Upper lobe of left lung (tissue), 6 donors: ENCODE measurements around the gene ALDH3A1. TPM values are rescaled to one million over a fixed set of nuclear protein-coding genes. Genes with fewer than 3 reads are reported as not detected.

Source experiments
- ATAC-seq, 2 donors: fragments of 200-7000 bp; cut with Tn5 transposase; one replicate each; pipeline ENCODE4 v1.9.1; 2022; ENCODE audit warnings: mild to moderate bottlenecking in 2 of 2, moderate library complexity in 2 of 2; ENCODE audit not compliant: low FRiP score in 2 of 2
- DNase-seq, 2 donors: peaks; one replicate each; pipeline ENCODE4 v3.0.0-alpha.2; 2019 to 2020
- H3K27ac ChIP-seq, 4 donors: fragments of 200-600 bp; sonication (generic); one replicate each; pipeline ENCODE4 v1.5.1; 2016 to 2019
- H3K27me3 ChIP-seq, 4 donors: fragments of 200-600 bp; sonication (generic); one replicate each; pipeline ENCODE4 v1.5.1; 2017 to 2019
- H3K36me3 ChIP-seq, 4 donors: fragments of 200-600 bp; sonication (generic); one replicate each; pipeline ENCODE4 v1.5.1; 2016 to 2019
- H3K4me1 ChIP-seq, 4 donors: fragments of 200-600 bp; sonication (generic); one replicate each; pipeline ENCODE4 v1.5.1; 2018 to 2019
- H3K4me3 ChIP-seq, 4 donors: fragments of 200-600 bp; sonication (generic); one replicate each; pipeline ENCODE4 v1.5.1; 2017 to 2019; ENCODE audit warnings: mild to moderate bottlenecking in 2 of 4, moderate library complexity in 1 of 4
- H3K9me3 ChIP-seq, 4 donors: fragments of 200-600 bp; sonication (generic); one replicate each; pipeline ENCODE4 v1.5.1; 2018 to 2019
- EP300 ChIP-seq, 4 donors: sonication (generic); formaldehyde crosslinking; IDR thresholded peaks; one replicate each; pipeline ENCODE4 v1.5.1; 2017; ENCODE audit warnings: antibody characterized with exemption in 4 of 4, control low read depth in 2 of 4
- POLR2A ChIP-seq, 4 donors: fragments of 450-650 bp; IDR thresholded peaks; one replicate each; pipeline ENCODE4 v1.5.1; 2016 to 2017; ENCODE audit warnings: antibody characterized with exemption in 4 of 4, mild to moderate bottlenecking in 2 of 4
- POLR2AphosphoS5 ChIP-seq, 2 donors: sonication (generic); formaldehyde crosslinking; IDR thresholded peaks; one replicate each; pipeline ENCODE4 v1.5.1; 2017; ENCODE audit warnings: antibody characterized with exemption in 2 of 2
- WGBS, 2 donors: methylation state at CpG; one replicate each; pipeline ENCODE4 v1.1.5; 2017 to 2018; 5-methylcytosine and 5-hydroxymethylcytosine counted together
- total RNA-seq, 6 donors: library from RNA; depleted of rRNA in 4 of 6; stranded (reverse); fragments of >200 nt in 4 of 6; gene quantifications; one replicate each; pipeline versions ENCODE4 v1.1.0 to v1.2.1, GENCODE V29; 2016 to 2021
- TF ChIP-seq, protein P1 (sequence below), 6 experiments: fragments of 450-650 bp in 4 of 6; fragments of 200-600 bp in 2 of 6; sonication (generic) in 2 of 6; IDR thresholded peaks; one replicate each; pipeline ENCODE4 v1.5.1; 2016 to 2019; ENCODE audit warnings: antibody characterized with exemption in 6 of 6
- donor health status: DM: no; HTN: no; CAD: no; lungs with moderate emphysema.
- donor health status: DM: no; HTN: yes; CAD: no; lungs with severe emphysema.

Gene ALDH3A1
- total RNA-seq, 6 donors from 2014 or later, result 2.4 to 72.8 (median 9.1) TPM

DNA sequence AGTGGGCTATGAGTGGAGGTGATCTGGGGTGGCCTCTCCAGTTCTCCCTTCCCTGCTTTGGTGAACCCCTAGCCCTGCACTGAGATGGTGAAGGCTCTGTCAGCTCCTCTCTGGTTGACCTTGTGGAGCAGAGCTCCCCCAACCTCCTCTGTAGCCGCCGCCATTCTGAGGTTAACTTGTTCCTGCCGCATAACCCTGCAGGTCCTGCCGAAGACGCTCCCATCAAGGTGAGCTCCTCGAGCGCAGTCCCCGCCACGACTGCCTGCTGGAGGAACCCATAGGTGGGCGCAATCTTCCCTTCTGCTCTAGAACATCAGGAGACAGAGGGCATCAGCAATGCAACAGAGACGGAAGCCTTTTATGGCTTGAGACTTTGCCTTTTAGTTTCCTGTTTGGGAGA is 16.5 kb downstream of the ALDH3A1 start:
- Histone ChIP-seq H3K36me3 (no peaks in the 10 kb centered on the region), H3K4me1 (peaks cover 21 to 32% (median 23%) of the 10 kb centered on the region in 4 donors), H3K27me3 (no peaks in the 10 kb centered on the region), H3K9me3 (no peaks in the 10 kb centered on the region), H3K27ac (peak overlapping the region in 1 of 4 donors; percentile 42), H3K4me3 (no peak overlapping the region)
- DNase-seq, result peak in 1 of 2 donors; percentile 42
- TF ChIP-seq POLR2AphosphoS5 (IDR thresholded peaks at IDR 0.05), result no peak
- TF ChIP-seq POLR2A (IDR thresholded peaks at IDR 0.05), result no peak
- no peak for TF ChIP-seq EP300 (IDR thresholded peaks at IDR 0.05)
- TF ChIP-seq, protein P1, sequence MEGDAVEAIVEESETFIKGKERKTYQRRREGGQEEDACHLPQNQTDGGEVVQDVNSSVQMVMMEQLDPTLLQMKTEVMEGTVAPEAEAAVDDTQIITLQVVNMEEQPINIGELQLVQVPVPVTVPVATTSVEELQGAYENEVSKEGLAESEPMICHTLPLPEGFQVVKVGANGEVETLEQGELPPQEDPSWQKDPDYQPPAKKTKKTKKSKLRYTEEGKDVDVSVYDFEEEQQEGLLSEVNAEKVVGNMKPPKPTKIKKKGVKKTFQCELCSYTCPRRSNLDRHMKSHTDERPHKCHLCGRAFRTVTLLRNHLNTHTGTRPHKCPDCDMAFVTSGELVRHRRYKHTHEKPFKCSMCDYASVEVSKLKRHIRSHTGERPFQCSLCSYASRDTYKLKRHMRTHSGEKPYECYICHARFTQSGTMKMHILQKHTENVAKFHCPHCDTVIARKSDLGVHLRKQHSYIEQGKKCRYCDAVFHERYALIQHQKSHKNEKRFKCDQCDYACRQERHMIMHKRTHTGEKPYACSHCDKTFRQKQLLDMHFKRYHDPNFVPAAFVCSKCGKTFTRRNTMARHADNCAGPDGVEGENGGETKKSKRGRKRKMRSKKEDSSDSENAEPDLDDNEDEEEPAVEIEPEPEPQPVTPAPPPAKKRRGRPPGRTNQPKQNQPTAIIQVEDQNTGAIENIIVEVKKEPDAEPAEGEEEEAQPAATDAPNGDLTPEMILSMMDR (IDR thresholded peaks at IDR 0.05), result no peak
- ATAC-seq, result no peak
- 93 to 95% methylated on average over 9 to 11 of the region's 11 CpGs for WGBS, 2 donors

DNA sequence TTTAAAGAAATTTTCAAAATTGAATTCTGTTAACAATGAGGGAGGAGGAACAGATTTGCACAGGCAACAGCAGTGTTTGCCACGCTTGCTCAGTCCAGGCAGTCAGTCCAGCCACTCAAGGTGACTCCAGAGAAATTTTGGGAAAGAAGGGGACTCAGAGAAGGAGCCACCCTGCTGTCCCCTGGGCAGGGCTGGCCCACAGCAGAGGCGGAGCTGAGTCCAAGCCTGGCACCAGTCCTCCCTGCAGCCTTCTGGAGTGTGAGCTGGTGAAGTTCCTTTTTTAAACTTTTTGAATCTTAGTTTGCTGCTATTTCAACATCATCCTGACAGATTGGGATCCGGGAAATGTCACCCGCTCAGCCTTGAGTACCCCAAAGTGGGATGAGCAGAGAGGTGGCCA is 17.3 kb downstream of the ALDH3A1 start:
- 62 to 76% methylated on average over 4 of the region's 4 CpGs for WGBS, 2 donors
- DNase-seq (peak in 1 of 2 donors; percentile 23), ATAC-seq (no peak)
- Histone ChIP-seq H3K9me3 (no peaks in the 10 kb centered on the region), H3K4me1 (peaks cover 21 to 32% (median 25%) of the 10 kb centered on the region in 4 donors), H3K27ac (peak overlapping the region in 2 of 4 donors; percentile 11 to 42), H3K4me3 (no peak overlapping the region), H3K27me3 (no peaks in the 10 kb centered on the region), H3K36me3 (no peaks in the 10 kb centered on the region)
- TF ChIP-seq POLR2AphosphoS5 (IDR thresholded peaks at IDR 0.05), result no peak
- TF ChIP-seq POLR2A (IDR thresholded peaks at IDR 0.05), result peak in 1 of 4 donors; percentile 24

DNA sequence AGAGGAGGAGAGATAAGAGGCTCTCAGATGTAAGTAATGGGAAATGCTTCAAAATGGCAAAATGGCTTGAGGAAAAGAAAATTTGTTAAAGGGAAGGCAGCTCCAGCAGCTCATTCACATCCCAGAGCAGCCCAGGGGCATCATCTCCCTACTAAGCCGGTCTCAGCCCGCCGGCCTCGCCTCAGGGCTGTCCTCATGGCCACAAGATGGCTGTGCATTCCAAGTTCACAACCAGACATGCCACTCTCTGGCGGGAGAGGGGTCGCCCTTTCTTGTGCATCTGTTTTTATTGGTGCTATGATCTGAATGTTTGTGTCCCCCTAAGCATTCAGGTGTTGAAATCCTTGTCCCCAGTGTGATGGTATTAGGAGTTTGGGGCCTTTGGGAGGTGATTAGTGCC is 18.2 kb downstream of the ALDH3A1 start:
- DNase-seq, result no peak
- H3K36me3 ChIP-seq, result no peaks in the 10 kb centered on the region
- no peaks in the 10 kb centered on the region for H3K9me3 ChIP-seq
- TF ChIP-seq, protein P1 (IDR thresholded peaks at IDR 0.05), result no peak
- TF ChIP-seq POLR2A (IDR thresholded peaks at IDR 0.05) (no peak), POLR2AphosphoS5 (IDR thresholded peaks at IDR 0.05) (no peak), EP300 (IDR thresholded peaks at IDR 0.05) (no peak)
- H3K4me3 ChIP-seq, result no peak overlapping the region
- H3K27me3 ChIP-seq, result no peaks in the 10 kb centered on the region
- WGBS, 2 donors, result 81 to 98% methylated on average over 6 of the region's 6 CpGs
- no peak for ATAC-seq
- H3K27ac ChIP-seq, result peak overlapping the region in 1 of 4 donors; percentile 84
- peaks cover 22 to 37% (median 29%) of the 10 kb centered on the region in 4 donors for H3K4me1 ChIP-seq

DNA sequence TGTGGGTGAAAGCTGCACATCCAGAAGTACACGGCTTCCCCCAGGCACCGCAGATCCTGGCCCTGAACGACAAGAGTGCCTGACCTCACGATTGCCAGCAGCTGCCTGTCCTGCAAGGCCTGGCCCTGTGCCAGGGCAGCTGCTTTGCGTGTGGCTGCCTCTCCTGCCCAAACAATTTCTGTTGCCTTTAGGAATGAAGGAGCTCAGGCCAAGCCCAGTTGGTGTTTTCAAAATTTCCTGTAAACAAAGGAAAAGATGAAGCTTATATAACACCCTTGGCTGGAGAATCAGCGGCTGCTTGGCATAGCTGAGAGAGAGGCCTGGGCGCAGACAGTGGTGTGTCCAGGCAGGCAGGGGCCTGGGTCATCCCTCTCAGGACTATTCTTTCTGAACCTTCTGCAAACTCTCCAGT is 20.0 kb downstream of the ALDH3A1 start:
- peaks cover 32 to 47% (median 39%) of the 10 kb centered on the region in 4 donors for H3K4me1 ChIP-seq
- TF ChIP-seq EP300 (IDR thresholded peaks at IDR 0.05) (peak in 1 of 4 donors; percentile 6), POLR2AphosphoS5 (IDR thresholded peaks at IDR 0.05) (peak in 1 of 2 donors; percentile 53), POLR2A (IDR thresholded peaks at IDR 0.05) (peak in 1 of 4 donors; percentile 23)
- TF ChIP-seq, protein P1 (IDR thresholded peaks at IDR 0.05), result no peak
- ATAC-seq (peak; percentile 73 to 78), DNase-seq (peak; percentile 88 to 91)
- H3K9me3 ChIP-seq, result no peaks in the 10 kb centered on the region
- H3K4me3 ChIP-seq, result no peak overlapping the region
- H3K36me3 ChIP-seq, result no peaks in the 10 kb centered on the region
- WGBS, 2 donors, result 0 to 10% methylated on average over 1 to 7 of the region's 7 CpGs
- peak overlapping the region; percentile 83 to 87 (median 84) for H3K27ac ChIP-seq
- no peaks in the 10 kb centered on the region for H3K27me3 ChIP-seq

DNA sequence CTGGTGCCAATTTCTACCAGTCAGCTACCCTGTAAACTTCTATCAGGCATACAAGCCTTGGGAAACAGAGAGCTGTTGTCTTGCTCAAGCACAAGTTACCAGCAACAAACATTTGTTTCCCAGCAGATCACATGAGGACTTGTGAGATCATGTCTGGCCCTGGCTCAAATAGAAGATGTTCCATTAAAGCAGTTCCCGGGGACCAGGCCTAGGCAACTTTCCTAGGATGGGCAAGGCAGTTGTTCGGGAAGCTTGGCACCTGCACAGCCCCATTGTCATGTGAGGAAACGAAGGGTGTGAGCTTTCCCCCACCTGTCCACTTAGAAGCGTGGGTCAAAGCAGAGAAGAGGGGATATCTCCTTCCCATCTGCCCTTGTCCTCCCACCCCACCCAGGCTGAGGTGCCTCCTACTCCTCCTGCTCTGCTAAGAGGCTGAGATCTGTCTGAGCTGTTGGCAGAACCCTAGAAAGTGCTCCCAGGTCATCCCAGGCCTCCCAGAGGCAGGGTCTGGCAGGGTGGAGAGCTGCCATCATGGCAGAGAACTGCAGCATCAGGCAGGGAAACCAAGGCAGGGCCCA is 20.5 kb downstream of the ALDH3A1 start:
- no peaks in the 10 kb centered on the region for H3K36me3 ChIP-seq
- peak in 1 of 2 donors; percentile 49 for DNase-seq
- H3K4me3 ChIP-seq, result no peak overlapping the region
- peak overlapping the region; percentile 83 to 87 (median 84) for H3K27ac ChIP-seq
- TF ChIP-seq POLR2A (IDR thresholded peaks at IDR 0.05) (no peak), POLR2AphosphoS5 (IDR thresholded peaks at IDR 0.05) (peak; percentile 46 to 59), EP300 (IDR thresholded peaks at IDR 0.05) (peak in 3 of 4 donors; percentile 63 to 80 (median 76))
- H3K27me3 ChIP-seq, result no peaks in the 10 kb centered on the region
- peaks cover 32 to 47% (median 39%) of the 10 kb centered on the region in 4 donors for H3K4me1 ChIP-seq
- 34 to 80% methylated on average over 4 of the region's 4 CpGs for WGBS, 2 donors
- peak; percentile 37 to 81 for ATAC-seq
- H3K9me3 ChIP-seq, result no peaks in the 10 kb centered on the region
